OCI-LY7 (cell line): ENCODE measurements around the gene LRP3. TPM values are rescaled to one million over a fixed set of nuclear protein-coding genes. Genes with fewer than 3 reads are reported as not detected.

Experiments
- BruUV-seq: library from RNA; stranded (reverse); fragments of 400-500 nt; replicated peaks from 2 replicates; lab custom pipeline; 2021; lab: Mats Ljungman, UMichigan
- CTCF ChIA-PET: fragments of 300-600 bp; sonication (Branson Sonifier 250); formaldehyde crosslinking; loops from one replicate; lab custom pipeline; 2022; ENCODE audit warnings: antibody characterized with exemption; ENCODE audit not compliant: unreplicated experiment; lab: Charles Lee
- POLR2A ChIA-PET: fragments of 300-600 bp; sonication (Branson Sonifier 250); formaldehyde crosslinking; loops from one replicate; lab custom pipeline; 2022; ENCODE audit warnings: antibody characterized with exemption; lab: Charles Lee
- DNase-seq: peaks from one replicate; pipeline ENCODE4 v3.0.0-alpha.2; 2015; ENCODE audit warnings: low spot score
- H2AFZ ChIP-seq: fragments of 200-600 bp; sonication (generic), shearing (Covaris generic); 2 replicates; pipeline ENCODE4 v1.6.1; 2014; ENCODE audit warnings: mild to moderate bottlenecking, antibody characterized with exemption, low read length, moderate library complexity
- H3K27ac ChIP-seq: fragments of 200-600 bp; sonication (generic); 2 replicates; pipeline ENCODE4 v1.5.1; 2014; ENCODE audit warnings: mixed run types, low read depth, mild to moderate bottlenecking, moderate library complexity, low read length, inconsistent platforms; ENCODE audit not compliant: poor library complexity, severe bottlenecking
- H3K36me3 ChIP-seq: fragments of 200-600 bp; sonication (generic); 2 replicates; pipeline ENCODE4 v1.6.1; 2014; ENCODE audit warnings: mild to moderate bottlenecking, antibody characterized with exemption, low read length, moderate library complexity, mixed read lengths; ENCODE audit not compliant: insufficient read depth
- H3K4me1 ChIP-seq: fragments of 200-600 bp; sonication (generic); 2 replicates; pipeline ENCODE4 v1.5.1; 2014; ENCODE audit warnings: mild to moderate bottlenecking, low read length; ENCODE audit not compliant: insufficient read depth, poor library complexity, severe bottlenecking
- H3K4me2 ChIP-seq: fragments of 200-600 bp; sonication (generic); 2 replicates; pipeline ENCODE4 v1.6.1; 2014; ENCODE audit warnings: mild to moderate bottlenecking, low read length
- H3K4me3 ChIP-seq: fragments of 200-600 bp; sonication (generic); 2 replicates; pipeline ENCODE4 v1.5.1; 2014; ENCODE audit warnings: mild to moderate bottlenecking, low read depth, low read length; ENCODE audit not compliant: poor library complexity, severe bottlenecking
- H3K79me2 ChIP-seq: fragments of 200-600 bp; sonication (generic); 2 replicates; pipeline ENCODE4 v1.6.1; 2016; ENCODE audit warnings: low read depth, mild to moderate bottlenecking, low read length, moderate library complexity, mixed read lengths; ENCODE audit not compliant: insufficient read depth
- H3K9me2 ChIP-seq: fragments of 200-600 bp; sonication (generic); 2 replicates; pipeline ENCODE4 v1.6.1; 2016; ENCODE audit warnings: mild to moderate bottlenecking, low read length, mixed read lengths; ENCODE audit not compliant: insufficient read depth
- H3K9me3 ChIP-seq: fragments of 200-600 bp; sonication (generic); 2 replicates; pipeline ENCODE4 v1.6.1; 2014; ENCODE audit warnings: mild to moderate bottlenecking, mixed run types, low read length, mixed read lengths
- H4K20me1 ChIP-seq: fragments of 200-600 bp; sonication (generic); 2 replicates; pipeline ENCODE4 v1.6.1; 2014; ENCODE audit warnings: mild to moderate bottlenecking, antibody characterized with exemption, low read length, moderate library complexity, mixed read lengths; ENCODE audit not compliant: insufficient read depth
- CTCF ChIP-seq: fragments of 200-600 bp; sonication (generic); conservative IDR thresholded peaks from 2 replicates; pipeline ENCODE4 v1.5.1; 2014; ENCODE audit warnings: mild to moderate bottlenecking, antibody characterized with exemption, low read length, moderate library complexity, mixed read lengths
- EZH2phosphoT487 ChIP-seq: fragments of 200-600 bp; sonication (generic); IDR thresholded peaks from 2 replicates; pipeline ENCODE4 v1.6.1; 2018; ENCODE audit warnings: low read depth, borderline replicate concordance, mild to moderate bottlenecking, mixed run types, antibody characterized with exemption, low read length, moderate library complexity, mixed read lengths
- intact Hi-C: fragments of 100-400 bp; cut with micrococcal nuclease; formaldehyde crosslinking; loops from one replicate; pipeline ENCODE4 v1.10.0; 2022; ENCODE audit not compliant: unreplicated experiment
- total RNA-seq, 2 experiments: library from RNA; depleted of rRNA in 1 of 2; stranded (reverse); fragments of >200 nt in 1 of 2; shearing (Covaris generic) in 1 of 2; gene quantifications; 2 replicates each; pipeline ENCODE4 v1.2.3, GENCODE V29; 2014 to 2022

The LRP3 gene
- total RNA-seq, 2 experiments from 2014 or later: not detected

- Histone ChIP-seq H3K4me3 (no peak overlapping the region), H2AFZ (no peak overlapping the region), H3K4me2 (no peak overlapping the region), H3K9me2 (no peaks in the 10 kb centered on the region), H3K27ac (no peak overlapping the region), H4K20me1 (no peaks in the 10 kb centered on the region), H3K4me1 (no peaks in the 10 kb centered on the region), H3K36me3 (no peaks in the 10 kb centered on the region), H3K79me2 (no peaks in the 10 kb centered on the region), H3K9me3 (0 out of 2 replicates have a peak, but pooled peaks cover 10% of the 10 kb centered on the region)
- CTCF ChIA-PET: no interaction called here
- POLR2A ChIA-PET: no interaction called here
- no TSS peak for BruUV-seq
- intact Hi-C loops: no loop called here
- DNase-seq: no peak
- TF ChIP-seq CTCF (no peak), EZH2phosphoT487 (no peak)
Measured at GRCh38 chr19:33224694-33225457, 30.7 kb downstream of the LRP3 start.

GRCh38 chr19:33225458-33225926 lies 31.4 kb downstream of the LRP3 start, which contains the start of gene SLC7A10:
TSS of gene SLC7A10 (minus strand) at chr19:33225850. CDS start at chr19:33225703, 147 bp downstream.
- intact Hi-C loops: no loop called here
- no TSS peak for BruUV-seq
- POLR2A ChIA-PET: no interaction called here
- Histone ChIP-seq H3K4me1 (no peaks in the 10 kb centered on the region), H3K79me2 (no peaks in the 10 kb centered on the region), H3K9me2 (no peaks in the 10 kb centered on the region), H3K9me3 (0 out of 2 replicates have a peak, but pooled peaks cover 10% of the 10 kb centered on the region), H3K27ac (no peak within 1 kb of the TSS), H2AFZ (no peak within 1 kb of the TSS), H3K36me3 (no peaks in the 10 kb centered on the region), H4K20me1 (no peaks in the 10 kb centered on the region), H3K4me2 (no peak within 1 kb of the TSS), H3K4me3 (no peak within 1 kb of the TSS)
- TF ChIP-seq EZH2phosphoT487: no peak
- TF ChIP-seq CTCF: no peak
- CTCF ChIA-PET: no interaction called here
- no peak for DNase-seq

- no peak overlapping the region for H2AFZ ChIP-seq
Measured at GRCh38 chr19:33226550-33227241, 32.6 kb downstream of the LRP3 start.

More at GRCh38 chr19:33226550-33227241, 32.6 kb downstream of the LRP3 start:
- ChIA-PET CTCF (no interaction called here), POLR2A (no interaction called here)
- H3K9me3 ChIP-seq: 0 out of 2 replicates have a peak, but pooled peaks cover 10% of the 10 kb centered on the region
- no peaks in the 10 kb centered on the region for H3K36me3 ChIP-seq
- no peak overlapping the region for H3K4me2 ChIP-seq
- BruUV-seq: no TSS peak
- DNase-seq: no peak
- H3K27ac ChIP-seq: no peak overlapping the region
- TF ChIP-seq EZH2phosphoT487: no peak
- TF ChIP-seq CTCF: no peak
- H4K20me1 ChIP-seq: no peaks in the 10 kb centered on the region
- no peaks in the 10 kb centered on the region for H3K4me1 ChIP-seq
- H3K4me3 ChIP-seq: no peak overlapping the region
- H3K79me2 ChIP-seq: no peaks in the 10 kb centered on the region
- intact Hi-C loops: no loop called here
- H3K9me2 ChIP-seq: no peaks in the 10 kb centered on the region
